K562 (cell line): Measurements from ENCODE around the gene AJAP1.

Experiments used
- CCAR2 ChIP-seq: fragments of 200-400 bp; formaldehyde crosslinking; IDR thresholded peaks from 2 replicates; pipeline ENCODE4 v1.6.1; 2017; ENCODE audit warnings: mild to moderate bottlenecking, low read depth, low read length
- CTCF ChIP-seq, 3 experiments: IDR thresholded peaks in 2 of 3; conservative IDR thresholded peaks in 1 of 3; 2 replicates each; pipeline ENCODE4 v1.5.1; 2011 to 2012; ENCODE audit warnings: low read length in 3 of 3, mild to moderate bottlenecking in 3 of 3, control low read depth in 2 of 3, improper control_type of control experiment in 1 of 3, inconsistent platforms in 1 of 3, low read depth in 1 of 3, mixed read lengths in 1 of 3, moderate library complexity in 1 of 3; ENCODE audit not compliant: insufficient read depth in 2 of 3
- EP300 ChIP-seq: IDR thresholded peaks from 2 replicates; pipeline ENCODE4 v1.6.1; 2012; ENCODE audit warnings: low read length, improper control_type of control experiment
- MXI1 ChIP-seq: IDR thresholded peaks from 2 replicates; pipeline ENCODE4 v1.6.1; 2011; ENCODE audit warnings: low read depth, mild to moderate bottlenecking, improper control_type of control experiment, low read length
- PCBP1 ChIP-seq: fragments of 200-400 bp; formaldehyde crosslinking; IDR thresholded peaks from 2 replicates; pipeline ENCODE4 v1.6.1; 2018; ENCODE audit warnings: mild to moderate bottlenecking, low read depth, low read length; ENCODE audit not compliant: poor library complexity, severe bottlenecking
- ZNF253 ChIP-seq: fragments of 250-450 bp; sonication (Bioruptor Pico); conservative IDR thresholded peaks from 2 replicates; pipeline ENCODE4 v1.6.1; 2021; ENCODE audit warnings: mild to moderate bottlenecking
- ZZZ3 ChIP-seq: fragments of 450-650 bp; IDR thresholded peaks from 2 replicates; pipeline ENCODE4 v1.6.1; 2016; ENCODE audit warnings: antibody characterized with exemption, mild to moderate bottlenecking, moderate library complexity

DNA sequence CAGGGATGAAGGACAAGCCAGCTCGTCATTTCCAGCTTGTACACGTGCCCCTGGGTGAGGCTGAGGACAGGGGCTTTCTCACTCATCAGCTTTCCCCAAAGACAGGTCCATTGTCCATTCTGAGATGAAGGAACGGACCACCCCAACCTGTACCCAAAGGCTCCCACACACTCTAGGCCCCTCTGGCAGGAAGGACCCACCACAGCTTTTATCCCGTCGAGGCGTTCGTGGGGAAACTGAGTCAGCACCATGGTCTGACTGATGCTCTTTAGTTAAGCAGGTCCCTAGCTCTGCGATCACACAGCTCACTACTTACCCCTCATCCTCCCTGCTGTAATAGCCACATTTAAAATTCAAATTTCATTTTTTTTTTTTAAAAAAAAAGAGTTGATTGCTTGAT lies 117.3 kb downstream of the AJAP1 start:
- TF ChIP-seq EP300 = no peak
- no peak for TF ChIP-seq MXI1
- no peak for TF ChIP-seq CCAR2
- TF ChIP-seq ZZZ3 = no peak
- TF ChIP-seq CTCF (IDR thresholded peaks at IDR 0.05 in 2 of 3, conservative IDR thresholded peaks at IDR 0.05 in 1 of 3; ENCODE audit: insufficient read depth in 2 of 3, low read depth in 1 of 3, low read length in 3 of 3) = no peak
- TF ChIP-seq ZNF253 (CRISPR knock-in tag) = no peak
- no peak for TF ChIP-seq PCBP1
